DMS153 (cell line): ENCODE results near the gene GMDS.

Source experiments
- DNase-seq: peaks from one replicate; lab custom pipeline; 2025; lab: John Stamatoyannopoulos, UW

The GMDS gene

GRCh38 chr6:2035826-2036709, 209.3 kb downstream of the GMDS start:
- DNase-seq, result no peak

GRCh38 chr6:2035046-2035445, 210.4 kb downstream of the GMDS start:
- DNase-seq, result no peak

DNA sequence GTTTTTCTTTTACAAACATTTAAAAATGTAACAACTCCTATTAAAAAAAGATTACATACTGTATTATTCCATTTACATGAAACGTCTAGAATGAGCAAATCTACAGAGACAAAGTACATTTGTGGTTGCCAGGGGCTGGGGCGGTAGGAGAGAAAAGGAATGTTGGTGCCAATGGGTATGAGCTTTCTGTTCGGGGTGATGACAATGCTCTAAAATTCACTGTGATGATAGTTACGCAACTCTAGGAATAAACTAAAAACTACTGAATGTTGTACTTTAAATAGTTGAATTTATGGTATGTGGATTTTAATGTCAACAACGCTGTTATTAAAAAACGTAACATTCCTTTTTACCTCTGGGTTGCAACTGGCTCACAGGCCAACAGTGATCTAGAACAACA, 211.1 kb downstream of the GMDS start:
- DNase-seq, result no peak

DNA sequence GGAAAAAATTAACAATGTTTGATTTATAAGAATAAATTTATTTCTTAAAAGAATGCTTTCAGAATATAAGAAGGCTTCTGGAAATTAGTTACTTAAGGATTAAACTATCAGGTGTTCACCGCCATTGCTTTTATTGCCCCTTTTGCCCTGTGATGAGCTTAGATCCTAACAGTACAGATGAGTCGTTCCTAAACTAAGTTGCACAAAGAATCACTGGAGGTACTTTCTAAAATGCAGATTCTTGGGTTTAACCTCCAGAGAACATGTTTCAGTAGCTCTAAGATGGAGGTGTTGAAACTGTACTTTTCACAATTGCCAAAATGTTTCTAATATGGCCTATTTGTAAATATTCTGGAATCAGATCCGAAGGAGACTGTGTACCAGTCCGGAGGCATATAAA, 211.9 kb downstream of the GMDS start:
- DNase-seq, result no peak

- DNase-seq, result peak; percentile 43
Measured at GRCh38 chr6:2030682-2031244, 214.6 kb downstream of the GMDS start.

DNA sequence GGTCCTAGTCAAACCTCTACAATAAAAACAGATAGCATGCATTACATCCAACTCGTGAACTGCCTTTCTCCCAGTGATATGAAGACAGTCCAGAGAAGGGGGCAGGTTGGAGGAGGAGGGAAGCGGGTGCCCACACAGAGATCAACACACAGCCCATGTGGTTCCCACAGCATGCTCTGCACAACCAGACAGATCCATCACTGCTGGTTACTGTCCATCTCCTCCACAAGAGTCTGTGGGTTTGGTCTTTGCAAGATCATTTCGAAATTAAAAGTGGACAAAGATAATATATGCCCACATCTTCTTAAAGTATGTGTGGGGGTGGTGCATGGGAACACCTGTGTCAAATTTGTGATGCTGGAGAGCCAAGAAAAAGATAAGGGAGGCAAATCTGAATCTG, 215.5 kb downstream of the GMDS start:
- DNase-seq, result no peak

- DNase-seq, result no peak
Measured at GRCh38 chr6:2029130-2029794, 216.1 kb downstream of the GMDS start.

- peak; percentile 28 for DNase-seq
Measured at GRCh38 chr6:2028457-2029038, 216.9 kb downstream of the GMDS start.

- DNase-seq, result no peak
Measured at GRCh38 chr6:2026133-2026532, 219.3 kb downstream of the GMDS start.

DNA sequence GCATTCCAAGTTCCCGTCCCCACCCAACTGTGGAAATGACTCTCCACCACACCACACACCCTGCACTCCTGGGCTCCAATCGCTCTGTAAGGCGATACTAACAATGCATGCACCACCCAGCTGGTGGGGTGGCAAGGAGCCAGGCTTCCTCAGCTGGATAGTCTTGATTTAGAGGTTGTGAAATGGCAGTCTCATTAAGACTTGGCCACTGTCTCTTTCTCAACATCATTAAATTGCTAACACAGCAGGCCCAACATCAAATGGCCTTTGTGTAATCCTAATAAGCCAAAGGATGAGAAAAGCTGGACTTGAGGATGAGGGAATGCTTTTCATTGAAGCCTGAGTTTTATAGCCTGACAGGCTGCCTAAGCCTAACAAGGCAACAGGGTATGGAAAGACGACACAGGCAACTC, 223.7 kb downstream of the GMDS start:
- peak; percentile 64 for DNase-seq

DNA sequence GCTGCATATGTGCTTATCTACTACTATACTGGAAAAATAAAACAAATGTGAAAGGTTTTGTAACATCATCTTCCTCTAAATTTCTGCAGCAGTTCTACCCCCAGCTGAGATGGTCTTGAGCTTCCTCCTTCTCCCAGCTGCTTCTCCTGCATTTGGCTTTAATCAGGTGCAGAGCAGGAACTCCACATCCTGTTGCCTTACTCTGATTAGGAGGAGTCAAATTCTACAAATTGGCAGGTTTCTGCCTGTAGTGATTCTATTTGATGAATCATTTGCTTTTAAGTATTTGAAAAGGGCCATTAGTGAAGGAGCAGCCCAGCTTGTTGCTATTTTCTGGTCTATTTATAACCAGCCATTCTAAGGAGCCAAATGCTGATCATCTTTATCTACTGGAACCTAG, 224.5 kb downstream of the GMDS start:
- peak; percentile 45 for DNase-seq

- DNase-seq, result no peak
Measured at GRCh38 chr6:2019051-2019450, 226.4 kb downstream of the GMDS start.

- DNase-seq, result no peak
Measured at GRCh38 chr6:2016040-2016439, 229.4 kb downstream of the GMDS start.

DNA sequence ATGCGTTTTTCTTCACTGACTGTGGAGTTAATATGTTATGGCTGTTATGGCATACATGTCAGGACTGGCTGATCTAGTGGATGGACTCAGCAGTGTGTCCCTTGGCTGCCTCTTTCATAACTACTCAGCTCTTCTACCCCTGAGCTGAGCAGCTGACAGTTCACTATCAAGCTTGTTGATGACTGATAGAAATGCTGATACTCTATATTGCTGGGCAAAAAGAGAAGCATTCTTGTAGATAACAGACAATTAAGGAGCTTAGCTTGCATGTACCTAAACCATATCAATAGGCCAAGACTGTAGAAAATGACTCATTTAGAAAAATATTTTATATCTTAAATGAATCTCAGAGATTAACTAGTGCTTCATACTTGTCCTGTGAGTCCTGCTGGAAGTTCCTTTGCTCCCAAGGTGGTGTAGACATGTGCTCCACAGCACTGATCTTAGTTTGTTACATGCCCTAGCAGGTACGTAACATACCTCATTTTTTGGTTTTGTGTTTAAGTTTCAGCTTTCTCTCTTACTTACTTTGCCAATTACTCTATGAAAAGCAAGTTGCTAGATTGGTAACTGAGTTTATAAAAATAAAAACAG, 236.9 kb downstream of the GMDS start:
- no peak for DNase-seq

DNA sequence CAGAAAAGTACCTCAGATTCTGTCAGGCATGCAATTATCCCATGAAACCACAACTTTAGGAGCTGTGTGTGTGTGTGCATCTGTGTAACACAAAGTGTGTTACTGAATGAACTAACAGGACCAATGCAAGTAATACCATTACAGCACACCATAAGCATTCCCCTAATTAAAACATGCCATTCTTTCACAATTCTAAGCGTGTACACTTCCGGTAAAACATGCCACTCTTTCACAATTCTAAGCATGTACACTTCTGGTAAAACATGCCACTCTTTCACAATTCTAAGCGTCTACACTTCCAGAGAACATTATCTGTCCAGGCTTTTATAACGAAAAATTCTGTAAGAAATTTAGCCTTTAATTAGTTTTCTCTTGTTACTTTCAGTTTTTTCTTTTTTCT, 238.2 kb downstream of the GMDS start:
- DNase-seq, result no peak

DNA sequence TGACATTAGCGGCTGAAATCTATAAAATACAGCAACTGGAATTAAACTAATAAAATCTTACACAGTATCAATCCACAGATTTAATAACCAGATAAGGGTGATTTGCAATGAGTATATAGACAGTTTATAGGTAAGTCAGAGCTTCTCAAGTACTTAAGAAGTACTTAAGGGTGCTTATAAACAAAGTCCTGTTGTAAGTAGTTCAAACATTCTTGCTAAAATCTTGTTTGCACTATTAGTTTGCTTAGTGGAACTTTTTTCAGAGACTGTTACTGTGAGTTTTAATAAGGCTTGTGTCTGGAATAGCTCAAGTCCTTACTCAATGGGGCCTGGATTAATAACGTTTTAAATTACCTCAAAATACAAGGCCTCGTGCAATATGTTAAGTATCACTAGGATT, 240.5 kb downstream of the GMDS start:
- no peak for DNase-seq

DNA sequence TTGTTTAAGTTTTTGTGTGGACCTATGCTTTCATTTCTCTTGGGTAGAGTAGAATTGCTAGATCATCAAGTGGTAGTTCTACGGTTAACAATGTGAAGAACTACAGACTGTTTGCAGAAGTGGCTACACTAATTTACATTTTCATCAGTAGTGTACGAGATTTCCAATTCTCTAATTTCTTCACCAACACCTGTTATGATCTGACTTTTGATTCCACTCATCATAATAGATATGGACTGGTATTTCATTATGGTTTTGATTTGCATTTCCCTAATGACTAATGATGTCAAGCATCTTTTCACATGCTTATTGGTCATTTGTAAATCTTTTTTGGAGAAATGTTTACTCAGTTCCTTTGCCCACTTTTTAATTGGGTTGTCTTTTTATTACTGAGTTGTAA, 244.4 kb downstream of the GMDS start:
- no peak for DNase-seq

DNA sequence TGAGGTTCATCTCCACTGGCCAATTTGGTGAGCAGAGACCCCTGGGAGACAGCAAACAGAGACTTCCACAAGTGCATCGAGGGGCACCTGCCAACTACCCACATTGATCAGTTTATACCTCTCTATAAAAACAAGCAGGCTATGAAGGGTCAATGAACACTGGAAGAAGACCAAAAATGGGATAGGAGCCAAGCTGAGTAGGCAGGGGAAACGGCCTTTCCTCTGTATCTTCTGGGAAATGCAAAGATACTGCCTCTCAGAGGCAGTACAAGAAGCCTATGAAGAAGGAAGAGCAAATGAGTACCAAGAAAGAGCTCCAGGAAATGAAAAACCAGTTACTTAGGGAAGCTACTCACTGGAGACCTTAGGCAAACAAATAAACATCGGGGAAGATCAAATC, 247.7 kb downstream of the GMDS start:
- DNase-seq, result no peak

DNA sequence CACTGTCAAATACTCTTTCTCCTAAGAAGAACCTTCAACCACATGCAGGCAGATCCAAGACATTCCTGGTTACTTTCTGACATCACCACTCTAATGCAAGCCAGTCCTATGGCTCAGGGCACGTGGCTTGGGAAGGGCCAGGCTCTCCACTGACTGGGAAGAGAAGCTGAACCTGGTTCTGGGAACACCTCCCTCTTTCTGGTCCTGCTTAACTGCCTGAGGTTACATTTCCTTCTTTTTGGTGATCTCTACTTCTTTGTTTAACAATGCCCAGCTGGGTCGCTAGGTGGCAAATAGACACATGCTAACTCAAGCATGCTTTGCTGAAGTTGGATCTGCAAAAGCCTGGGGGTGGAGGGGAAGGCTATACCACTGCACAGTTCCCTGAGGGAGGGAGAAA, 249.8 kb downstream of the GMDS start:
- DNase-seq, result no peak

DNA sequence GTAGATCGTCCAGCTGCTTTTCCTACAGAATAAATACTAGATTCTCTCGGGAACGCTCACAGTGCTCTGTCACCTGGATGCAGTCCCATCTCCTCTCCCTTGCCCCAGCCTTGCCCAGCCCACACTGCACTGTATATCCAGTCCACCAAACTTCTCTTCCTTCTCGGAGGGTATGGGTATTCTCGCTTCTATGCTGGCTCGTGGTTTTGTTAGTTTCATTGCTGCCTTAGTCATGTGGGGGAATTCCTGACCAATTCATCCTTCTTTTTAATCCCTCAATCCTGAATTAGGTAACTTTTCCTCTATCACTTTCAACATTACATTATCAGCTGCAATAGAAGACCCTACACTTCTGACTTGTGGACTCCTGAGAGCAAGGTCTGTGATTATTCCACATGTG, 252.4 kb downstream of the GMDS start:
- DNase-seq, result no peak

- DNase-seq, result no peak
Measured at GRCh38 chr6:1991332-1991878, 254.0 kb downstream of the GMDS start.

GRCh38 chr6:1988843-1989242, 256.6 kb downstream of the GMDS start:
- no peak for DNase-seq
